ENCODE measurements around the gene EGLN3.

Gene EGLN3

DNA sequence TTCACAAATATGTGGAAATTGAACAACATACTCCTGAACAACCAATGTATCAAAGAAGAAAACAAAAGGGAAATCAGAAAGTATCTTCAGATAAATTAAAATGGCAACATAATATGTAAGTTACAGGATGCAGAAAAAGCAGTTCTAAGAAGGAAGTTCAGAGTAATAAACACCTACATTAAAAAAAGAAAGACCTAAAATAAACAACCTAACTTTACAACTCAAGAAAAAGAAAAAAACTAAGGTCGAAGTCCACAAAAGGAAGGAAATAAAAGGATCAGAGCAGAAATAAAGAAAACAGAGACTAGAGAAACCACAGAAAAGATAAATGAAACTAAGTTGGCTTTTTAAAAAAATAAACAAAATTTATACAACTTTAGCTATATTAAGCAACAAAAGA, 59.2 kb downstream of the EGLN3 start:
- Histone ChIP-seq H3K27ac (ENCODE audit: low read length) (no peak overlapping the region), H3K9me3 (ENCODE audit: insufficient read depth, low read length, severe bottlenecking) (peaks cover 8% of the 10 kb centered on the region), H3K36me3 (ENCODE audit: insufficient read depth, low read length) (no peaks in the 10 kb centered on the region), H3K27me3 (ENCODE audit: insufficient read depth, low read length, poor library complexity) (no peaks in the 10 kb centered on the region), H3K4me2 (ENCODE audit: insufficient read depth, low read length) (no peak overlapping the region), H3K4me3 (ENCODE audit: low read depth in 1 of 2, low read length in 2 of 2) (no peak overlapping the region), H3K9ac (ENCODE audit: low read depth, low read length) (no peak overlapping the region), H3K4me1 (ENCODE audit: insufficient read depth, low read length) (peaks cover 6% of the 10 kb centered on the region), H3K79me2 (ENCODE audit: insufficient read depth, low read length) (no peaks in the 10 kb centered on the region), H4K20me1 (ENCODE audit: insufficient read depth, low read length) (no peaks in the 10 kb centered on the region), H2AFZ (ENCODE audit: low read depth, low read length) (no peak overlapping the region)
- DNase-seq (no peak), ATAC-seq (ENCODE audit: insufficient read depth, low read depth) (no peak)
- TF ChIP-seq, protein P1, sequence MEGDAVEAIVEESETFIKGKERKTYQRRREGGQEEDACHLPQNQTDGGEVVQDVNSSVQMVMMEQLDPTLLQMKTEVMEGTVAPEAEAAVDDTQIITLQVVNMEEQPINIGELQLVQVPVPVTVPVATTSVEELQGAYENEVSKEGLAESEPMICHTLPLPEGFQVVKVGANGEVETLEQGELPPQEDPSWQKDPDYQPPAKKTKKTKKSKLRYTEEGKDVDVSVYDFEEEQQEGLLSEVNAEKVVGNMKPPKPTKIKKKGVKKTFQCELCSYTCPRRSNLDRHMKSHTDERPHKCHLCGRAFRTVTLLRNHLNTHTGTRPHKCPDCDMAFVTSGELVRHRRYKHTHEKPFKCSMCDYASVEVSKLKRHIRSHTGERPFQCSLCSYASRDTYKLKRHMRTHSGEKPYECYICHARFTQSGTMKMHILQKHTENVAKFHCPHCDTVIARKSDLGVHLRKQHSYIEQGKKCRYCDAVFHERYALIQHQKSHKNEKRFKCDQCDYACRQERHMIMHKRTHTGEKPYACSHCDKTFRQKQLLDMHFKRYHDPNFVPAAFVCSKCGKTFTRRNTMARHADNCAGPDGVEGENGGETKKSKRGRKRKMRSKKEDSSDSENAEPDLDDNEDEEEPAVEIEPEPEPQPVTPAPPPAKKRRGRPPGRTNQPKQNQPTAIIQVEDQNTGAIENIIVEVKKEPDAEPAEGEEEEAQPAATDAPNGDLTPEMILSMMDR (IDR thresholded peaks at IDR 0.05; ENCODE audit: borderline replicate concordance, extremely low read depth, low read length, poor library complexity, severe bottlenecking), result no peak
- no peak for TF ChIP-seq EZH2 (IDR thresholded peaks at IDR 0.05; ENCODE audit: borderline replicate concordance, low read depth, low read length, severe bottlenecking)

DNA sequence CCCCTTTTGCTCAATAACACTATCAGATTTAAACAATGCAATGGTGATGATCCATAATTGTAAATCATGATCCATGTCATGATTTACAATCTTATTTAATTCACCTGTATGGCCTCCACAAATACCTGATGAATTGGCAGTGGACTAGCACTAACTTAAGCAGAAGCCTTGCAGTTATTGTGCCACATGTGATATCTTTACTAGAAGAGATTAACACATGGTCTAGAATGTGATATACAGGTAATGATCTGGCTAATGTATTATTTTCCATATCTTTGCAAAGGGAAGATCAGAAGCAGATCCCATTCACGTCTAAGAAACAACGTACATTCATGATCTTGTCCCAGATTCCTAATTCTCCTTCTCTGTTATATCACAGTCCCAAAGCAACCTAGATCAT, 66.0 kb downstream of the EGLN3 start:
- DNase-seq (no peak), ATAC-seq (ENCODE audit: insufficient read depth, low read depth) (no peak)
- Histone ChIP-seq H4K20me1 (ENCODE audit: insufficient read depth, low read length) (no peaks in the 10 kb centered on the region), H2AFZ (ENCODE audit: low read depth, low read length) (no peak overlapping the region), H3K9me3 (ENCODE audit: insufficient read depth, low read length, severe bottlenecking) (peaks cover 8% of the 10 kb centered on the region), H3K4me1 (ENCODE audit: insufficient read depth, low read length) (no peaks in the 10 kb centered on the region), H3K9ac (ENCODE audit: low read depth, low read length) (no peak overlapping the region), H3K4me3 (ENCODE audit: low read depth in 1 of 2, low read length in 2 of 2) (no peak overlapping the region), H3K4me2 (ENCODE audit: insufficient read depth, low read length) (no peak overlapping the region), H3K36me3 (ENCODE audit: insufficient read depth, low read length) (no peaks in the 10 kb centered on the region), H3K27ac (ENCODE audit: low read length) (no peak overlapping the region), H3K27me3 (ENCODE audit: insufficient read depth, low read length, poor library complexity) (no peaks in the 10 kb centered on the region), H3K79me2 (ENCODE audit: insufficient read depth, low read length) (no peaks in the 10 kb centered on the region)
- TF ChIP-seq, protein P1 (IDR thresholded peaks at IDR 0.05; ENCODE audit: borderline replicate concordance, extremely low read depth, low read length, poor library complexity, severe bottlenecking), result no peak
- TF ChIP-seq EZH2 (IDR thresholded peaks at IDR 0.05; ENCODE audit: borderline replicate concordance, low read depth, low read length, severe bottlenecking), result no peak

DNA sequence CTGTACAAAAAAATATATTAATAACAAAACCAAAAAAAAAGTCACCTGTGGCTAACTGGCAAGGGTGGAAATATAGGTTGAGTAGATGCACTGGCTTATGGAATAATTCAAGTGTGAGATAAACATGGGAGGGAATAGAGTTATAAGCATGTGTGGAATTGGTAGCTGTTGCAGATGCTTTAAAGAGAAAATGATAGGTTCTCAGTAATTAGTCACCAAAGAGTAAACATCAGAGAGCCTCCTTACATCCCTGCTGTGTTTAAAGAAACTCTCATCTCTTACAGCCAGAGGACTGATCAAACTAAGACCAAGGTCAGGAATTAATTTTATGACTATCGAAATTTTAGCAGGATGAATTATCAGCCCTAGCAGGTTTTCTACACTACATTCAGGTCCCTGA, 70.5 kb downstream of the EGLN3 start:
- Histone ChIP-seq H3K27me3 (ENCODE audit: insufficient read depth, low read length, poor library complexity) (no peaks in the 10 kb centered on the region), H4K20me1 (ENCODE audit: insufficient read depth, low read length) (no peaks in the 10 kb centered on the region), H3K4me3 (ENCODE audit: low read depth in 1 of 2, low read length in 2 of 2) (no peak overlapping the region), H3K27ac (ENCODE audit: low read length) (no peak overlapping the region), H3K9ac (ENCODE audit: low read depth, low read length) (no peak overlapping the region), H3K36me3 (ENCODE audit: insufficient read depth, low read length) (no peaks in the 10 kb centered on the region), H2AFZ (ENCODE audit: low read depth, low read length) (no peak overlapping the region), H3K79me2 (ENCODE audit: insufficient read depth, low read length) (no peaks in the 10 kb centered on the region), H3K4me2 (ENCODE audit: insufficient read depth, low read length) (no peak overlapping the region), H3K9me3 (ENCODE audit: insufficient read depth, low read length, severe bottlenecking) (peaks cover 30% of the 10 kb centered on the region), H3K4me1 (ENCODE audit: insufficient read depth, low read length) (no peaks in the 10 kb centered on the region)
- ATAC-seq (ENCODE audit: insufficient read depth, low read depth) (no peak), DNase-seq (no peak)
- no peak for TF ChIP-seq EZH2 (IDR thresholded peaks at IDR 0.05; ENCODE audit: borderline replicate concordance, low read depth, low read length, severe bottlenecking)

DNA sequence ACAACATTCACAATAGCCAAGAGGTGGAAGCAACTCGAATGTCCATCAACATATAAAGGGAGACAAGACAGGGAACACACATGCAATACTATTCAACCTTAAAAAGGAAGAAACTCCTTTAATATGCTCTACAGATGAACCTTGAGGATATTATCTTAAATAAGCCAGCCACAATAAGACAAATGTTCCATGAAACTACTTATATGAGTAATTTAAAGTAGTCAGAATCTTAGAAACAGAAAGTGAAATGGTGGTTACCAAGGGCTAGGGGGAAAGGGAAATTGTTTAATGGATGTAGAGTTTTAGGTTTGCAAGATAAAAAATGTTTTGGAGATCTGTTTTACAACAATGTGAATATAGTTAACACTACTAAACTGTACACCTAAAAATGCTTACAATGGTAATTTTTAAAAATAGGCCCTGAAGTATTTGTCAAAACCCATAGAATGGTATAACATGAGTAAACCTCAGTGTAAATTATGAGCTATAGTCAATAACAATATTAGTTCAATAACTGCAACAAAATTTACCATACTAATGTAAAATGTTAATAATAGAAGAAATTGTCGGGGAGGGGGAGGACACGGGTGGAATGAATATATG, 71.1 kb downstream of the EGLN3 start:
- Histone ChIP-seq H3K9ac (ENCODE audit: low read depth, low read length) (no peak overlapping the region), H3K27me3 (ENCODE audit: insufficient read depth, low read length, poor library complexity) (no peaks in the 10 kb centered on the region), H3K36me3 (ENCODE audit: insufficient read depth, low read length) (no peaks in the 10 kb centered on the region), H3K79me2 (ENCODE audit: insufficient read depth, low read length) (no peaks in the 10 kb centered on the region), H3K4me2 (ENCODE audit: insufficient read depth, low read length) (no peak overlapping the region), H4K20me1 (ENCODE audit: insufficient read depth, low read length) (no peaks in the 10 kb centered on the region), H2AFZ (ENCODE audit: low read depth, low read length) (no peak overlapping the region), H3K4me1 (ENCODE audit: insufficient read depth, low read length) (no peaks in the 10 kb centered on the region), H3K27ac (ENCODE audit: low read length) (no peak overlapping the region), H3K9me3 (ENCODE audit: insufficient read depth, low read length, severe bottlenecking) (peaks cover 36% of the 10 kb centered on the region), H3K4me3 (ENCODE audit: low read depth in 1 of 2, low read length in 2 of 2) (no peak overlapping the region)
- ATAC-seq (ENCODE audit: insufficient read depth, low read depth), result no peak
- TF ChIP-seq EZH2 (IDR thresholded peaks at IDR 0.05; ENCODE audit: borderline replicate concordance, low read depth, low read length, severe bottlenecking), result no peak
- DNase-seq, result no peak
